ENCODE results near the gene PCBP3.

The PCBP3 gene

GRCh38 chr21:45632637-45633251 lies 10.8 kb upstream of the PCBP3 start:
- Histone ChIP-seq H3K36me3 (no peaks in the 10 kb centered on the region), H3K4me1 (ENCODE audit: control insufficient read depth in 1 of 2, insufficient read depth in 1 of 2, low read depth in 1 of 2, low read length in 1 of 2) (no peaks in the 10 kb centered on the region), H3K4me3 (ENCODE audit: low read depth in 1 of 2, low read length in 1 of 2) (no peak overlapping the region), H3K27me3 (no peaks in the 10 kb centered on the region), H3K27ac (no peak overlapping the region), H3K9me3 (no peaks in the 10 kb centered on the region)
- no peak for TF ChIP-seq CTCF (IDR thresholded peaks at IDR 0.05)

- no peak for TF ChIP-seq CTCF (IDR thresholded peaks at IDR 0.05)
- H3K4me3 ChIP-seq (ENCODE audit: low read depth in 1 of 2, low read length in 1 of 2) = no peak overlapping the region
- H3K9me3 ChIP-seq = no peaks in the 10 kb centered on the region
- H3K36me3 ChIP-seq = no peaks in the 10 kb centered on the region
- no peak overlapping the region for H3K27ac ChIP-seq
- H3K27me3 ChIP-seq = no peaks in the 10 kb centered on the region
- peaks cover 0 to under 1% of the 10 kb centered on the region in 2 experiments for H3K4me1 ChIP-seq (ENCODE audit: control insufficient read depth in 1 of 2, insufficient read depth in 1 of 2, low read depth in 1 of 2, low read length in 1 of 2)
Measured at GRCh38 chr21:45634511-45635183, 8.9 kb upstream of the PCBP3 start.

- no peak for TF ChIP-seq CTCF (IDR thresholded peaks at IDR 0.05)
- no peaks in the 10 kb centered on the region for H3K27me3 ChIP-seq
- H3K4me1 ChIP-seq (ENCODE audit: control insufficient read depth in 1 of 2, insufficient read depth in 1 of 2, low read depth in 1 of 2, low read length in 1 of 2) = peaks cover 8 to 9% of the 10 kb centered on the region in 2 experiments
- H3K36me3 ChIP-seq = no peaks in the 10 kb centered on the region
- no peak overlapping the region for H3K27ac ChIP-seq
- no peak overlapping the region for H3K4me3 ChIP-seq (ENCODE audit: low read depth in 1 of 2, low read length in 1 of 2)
- H3K9me3 ChIP-seq = no peaks in the 10 kb centered on the region
Measured at GRCh38 chr21:45635271-45636151, 8.0 kb upstream of the PCBP3 start.

GRCh38 chr21:45636459-45636858 lies 7.1 kb upstream of the PCBP3 start:
- H3K27ac ChIP-seq = no peak overlapping the region
- H3K4me3 ChIP-seq (ENCODE audit: low read depth in 1 of 2, low read length in 1 of 2) = no peak overlapping the region
- no peaks in the 10 kb centered on the region for H3K9me3 ChIP-seq
- peaks cover 17% of the 10 kb centered on the region in 2 experiments for H3K4me1 ChIP-seq (ENCODE audit: control insufficient read depth in 1 of 2, insufficient read depth in 1 of 2, low read depth in 1 of 2, low read length in 1 of 2)
- no peaks in the 10 kb centered on the region for H3K27me3 ChIP-seq
- no peaks in the 10 kb centered on the region for H3K36me3 ChIP-seq
- no peak for TF ChIP-seq CTCF (IDR thresholded peaks at IDR 0.05)

GRCh38 chr21:45636951-45637646 lies 6.4 kb upstream of the PCBP3 start:
- Histone ChIP-seq H3K4me3 (ENCODE audit: low read depth in 1 of 2, low read length in 1 of 2) (no peak overlapping the region), H3K36me3 (no peaks in the 10 kb centered on the region), H3K27me3 (no peaks in the 10 kb centered on the region), H3K4me1 (ENCODE audit: control insufficient read depth in 1 of 2, insufficient read depth in 1 of 2, low read depth in 1 of 2, low read length in 1 of 2) (peaks cover 20 to 22% of the 10 kb centered on the region in 2 experiments), H3K9me3 (no peaks in the 10 kb centered on the region), H3K27ac (no peak overlapping the region)
- no peak for TF ChIP-seq CTCF (IDR thresholded peaks at IDR 0.05)
